Activated T-cell treated with anti-CD3 and anti-CD28 coated beads, Interleukin-2, amount 50 U/mL, for 24 hours (primary cell): ENCODE measurements around the gene RAB9B.

Experiments used
- DNase-seq: peaks from one replicate; pipeline ENCODE4 v3.0.0-alpha.2; 2020
- H3K27ac Mint-ChIP-seq: 2 replicates; pipeline ENCODE4 v1.8.0; 2020; ENCODE audit warnings: mild to moderate bottlenecking, mixed read lengths
- H3K27me3 Mint-ChIP-seq: 2 replicates; pipeline ENCODE4 v1.8.0; 2020; ENCODE audit warnings: mixed read lengths
- H3K36me3 Mint-ChIP-seq: 2 replicates; pipeline ENCODE4 v1.8.0; 2020; ENCODE audit warnings: low read depth, mixed read lengths
- H3K4me1 Mint-ChIP-seq: 2 replicates; pipeline ENCODE4 v1.8.0; 2020; ENCODE audit warnings: low read depth, mixed read lengths
- H3K4me3 Mint-ChIP-seq: 2 replicates; pipeline ENCODE4 v1.8.0; 2020; ENCODE audit warnings: mild to moderate bottlenecking, moderate library complexity, mixed read lengths
- H3K9me3 Mint-ChIP-seq: 2 replicates; pipeline ENCODE4 v1.8.0; 2020; ENCODE audit warnings: mixed read lengths

The RAB9B gene

GRCh38 chrX:103831803-103832544 lies at the start of gene RAB9B:
Gene RAB9B (minus strand): TSS chrX:103832257. CDS start chrX:103825784, 6,473 bp downstream.
- H3K36me3 Mint-ChIP-seq: no peaks in the 10 kb centered on the region
- H3K4me3 Mint-ChIP-seq: peak within 1 kb of the TSS; percentile 76
- DNase-seq: peak; percentile 76
- peak within 1 kb of the TSS; percentile 76 for H3K27ac Mint-ChIP-seq
- peaks cover 4% of the 10 kb centered on the region for H3K4me1 Mint-ChIP-seq
- H3K27me3 Mint-ChIP-seq: peaks cover 52% of the 10 kb centered on the region
- no peaks in the 10 kb centered on the region for H3K9me3 Mint-ChIP-seq

DNA sequence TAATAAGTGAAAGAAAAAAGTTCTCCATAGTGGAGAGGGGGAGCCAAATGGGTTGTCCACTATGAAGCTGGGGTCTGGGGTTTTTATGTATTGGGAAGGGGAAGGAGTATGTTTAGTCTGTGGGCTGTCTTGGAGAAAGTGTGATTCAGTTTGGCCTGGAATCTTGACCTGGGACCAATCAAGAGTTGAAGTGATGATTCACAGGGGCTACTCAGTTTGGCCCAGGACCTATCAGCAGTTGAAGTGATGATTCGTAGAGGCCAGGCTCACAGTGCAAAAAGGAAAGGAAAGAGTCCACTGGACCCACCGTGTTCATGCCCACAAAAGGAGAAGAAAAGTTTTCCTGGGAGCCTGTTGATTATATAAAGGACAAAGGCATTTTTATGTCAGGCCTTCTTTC lies 47.3 kb upstream of the RAB9B start:
- peaks cover 5% of the 10 kb centered on the region for H3K4me1 Mint-ChIP-seq
- no peaks in the 10 kb centered on the region for H3K36me3 Mint-ChIP-seq
- no peak for DNase-seq
- H3K9me3 Mint-ChIP-seq: no peaks in the 10 kb centered on the region
- H3K27me3 Mint-ChIP-seq: peaks cover 25% of the 10 kb centered on the region
- no peak overlapping the region for H3K27ac Mint-ChIP-seq
- no peak overlapping the region for H3K4me3 Mint-ChIP-seq

DNA sequence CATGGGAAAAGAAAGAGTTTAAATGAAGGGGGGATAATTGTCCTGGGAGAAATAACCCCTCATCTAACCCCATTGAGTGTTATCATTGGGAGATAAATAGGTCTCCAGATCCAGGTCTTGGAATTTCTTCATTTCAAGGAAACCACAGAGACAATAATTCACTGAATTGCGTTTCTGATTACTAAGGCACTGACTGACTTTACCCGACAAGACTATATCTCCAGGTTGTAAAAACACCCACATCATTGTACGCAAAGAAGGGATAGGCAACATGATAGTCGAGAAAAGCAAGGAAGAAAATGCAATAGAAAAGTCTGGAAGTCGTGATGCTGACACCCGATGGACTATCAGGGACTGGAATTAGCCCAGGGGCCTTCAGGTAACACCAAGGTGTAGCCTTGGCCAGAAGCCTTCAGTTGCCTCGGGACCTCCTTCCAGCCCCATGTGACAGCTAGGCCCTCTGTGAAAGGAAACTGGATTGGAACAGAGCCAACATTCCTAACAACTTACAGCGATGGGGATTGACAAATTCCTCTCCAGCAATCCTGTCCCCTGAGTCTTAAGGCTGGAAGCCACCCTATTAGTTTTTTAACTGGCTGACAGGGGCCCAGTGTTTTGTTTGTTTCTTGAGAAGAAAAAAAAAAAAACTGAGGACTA lies 46.5 kb upstream of the RAB9B start:
- Mint-ChIP-seq H3K9me3 (no peaks in the 10 kb centered on the region), H3K36me3 (no peaks in the 10 kb centered on the region), H3K4me3 (no peak overlapping the region), H3K4me1 (peaks cover 5% of the 10 kb centered on the region), H3K27me3 (peaks cover 25% of the 10 kb centered on the region), H3K27ac (no peak overlapping the region)
- DNase-seq: no peak

DNA sequence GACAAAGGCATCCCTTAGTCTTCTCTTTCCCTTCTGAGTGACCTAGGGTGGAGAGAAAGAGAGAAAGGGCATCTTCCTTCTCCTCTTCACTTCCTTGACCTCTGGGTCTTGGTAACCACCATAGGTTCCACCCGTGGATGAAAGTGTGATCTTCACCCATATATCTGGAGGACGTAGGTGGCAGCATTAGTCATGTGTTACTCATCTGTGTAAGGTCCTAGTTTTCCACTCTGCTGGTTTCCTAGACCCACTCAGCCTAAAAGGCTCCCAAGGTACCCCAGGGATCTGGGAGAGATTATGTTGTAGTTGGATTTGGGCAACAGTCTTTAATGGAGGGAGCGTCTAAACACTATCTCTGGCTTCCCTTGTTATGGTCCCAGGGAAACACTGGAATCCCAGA lies 45.5 kb upstream of the RAB9B start:
- Mint-ChIP-seq H3K36me3 (no peaks in the 10 kb centered on the region), H3K4me3 (no peak overlapping the region), H3K27ac (no peak overlapping the region), H3K9me3 (no peaks in the 10 kb centered on the region), H3K4me1 (peaks cover 5% of the 10 kb centered on the region), H3K27me3 (peaks cover 25% of the 10 kb centered on the region)
- no peak for DNase-seq

- H3K4me1 Mint-ChIP-seq: no peaks in the 10 kb centered on the region
- H3K4me3 Mint-ChIP-seq: no peak overlapping the region
- no peaks in the 10 kb centered on the region for H3K36me3 Mint-ChIP-seq
- peaks cover 12% of the 10 kb centered on the region for H3K27me3 Mint-ChIP-seq
- H3K27ac Mint-ChIP-seq: no peak overlapping the region
- DNase-seq: no peak
- no peaks in the 10 kb centered on the region for H3K9me3 Mint-ChIP-seq
These were observed 33.0 kb upstream of the RAB9B start for GRCh38 chrX:103864886-103865534.

DNA sequence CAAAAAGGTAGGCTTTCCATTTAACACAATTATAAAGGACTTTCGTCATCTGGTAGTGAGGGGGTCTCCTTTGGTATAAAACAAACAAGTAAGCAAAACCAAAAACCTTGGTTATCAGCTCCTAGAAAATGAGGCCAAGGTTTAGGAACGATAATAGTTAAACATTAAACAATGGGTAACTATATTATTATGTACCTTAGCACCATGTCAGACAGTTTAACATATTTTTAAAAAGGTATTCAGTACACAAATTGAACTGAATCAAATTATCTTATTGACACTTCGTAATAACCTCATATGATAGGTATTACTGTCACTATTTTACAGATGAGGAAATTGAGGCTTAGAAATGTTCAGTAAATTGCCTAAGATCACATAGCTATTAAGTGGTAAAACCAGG lies 32.1 kb upstream of the RAB9B start:
- no peak overlapping the region for H3K4me3 Mint-ChIP-seq
- no peaks in the 10 kb centered on the region for H3K36me3 Mint-ChIP-seq
- peaks cover 18% of the 10 kb centered on the region for H3K27me3 Mint-ChIP-seq

GRCh38 chrX:103861200-103861599 lies 29.1 kb upstream of the RAB9B start:
- H3K4me3 Mint-ChIP-seq: no peak overlapping the region
- no peak overlapping the region for H3K27ac Mint-ChIP-seq
- H3K36me3 Mint-ChIP-seq: no peaks in the 10 kb centered on the region
- peaks cover 28% of the 10 kb centered on the region for H3K27me3 Mint-ChIP-seq
- H3K4me1 Mint-ChIP-seq: no peaks in the 10 kb centered on the region
- DNase-seq: no peak
- no peaks in the 10 kb centered on the region for H3K9me3 Mint-ChIP-seq

More for the DNA sequence above, 32.1 kb upstream of the RAB9B start:
- H3K27ac Mint-ChIP-seq: no peak overlapping the region
- DNase-seq: no peak
- no peaks in the 10 kb centered on the region for H3K4me1 Mint-ChIP-seq
- no peaks in the 10 kb centered on the region for H3K9me3 Mint-ChIP-seq

DNA sequence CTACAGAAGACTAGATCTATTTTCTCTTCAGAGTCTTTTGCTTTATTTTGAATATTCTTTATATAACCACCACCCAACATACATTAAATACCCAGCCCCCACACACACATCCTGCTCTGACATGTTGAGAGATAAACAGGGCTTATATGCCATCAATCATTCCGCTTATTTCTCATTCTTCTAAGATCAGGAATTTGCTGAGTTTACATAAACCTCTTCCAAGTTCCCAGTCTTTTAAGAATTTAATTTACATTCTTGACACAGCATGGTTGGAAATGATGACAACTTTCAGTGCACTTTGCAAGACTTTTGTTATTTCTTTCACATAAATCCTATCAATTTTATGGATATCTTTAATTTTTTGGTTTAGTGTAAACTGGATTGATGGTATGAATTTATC lies 17.5 kb upstream of the RAB9B start:
- H3K36me3 Mint-ChIP-seq: no peaks in the 10 kb centered on the region
- no peak for DNase-seq
- no peak overlapping the region for H3K27ac Mint-ChIP-seq
- peaks cover 73% of the 10 kb centered on the region for H3K27me3 Mint-ChIP-seq
- no peak overlapping the region for H3K4me3 Mint-ChIP-seq
- H3K9me3 Mint-ChIP-seq: no peaks in the 10 kb centered on the region
- H3K4me1 Mint-ChIP-seq: peaks cover 7% of the 10 kb centered on the region

GRCh38 chrX:103847174-103847870 lies 15.3 kb upstream of the RAB9B start:
- Mint-ChIP-seq H3K36me3 (no peaks in the 10 kb centered on the region), H3K27me3 (peaks cover 68% of the 10 kb centered on the region), H3K27ac (no peak overlapping the region), H3K4me1 (peaks cover 7% of the 10 kb centered on the region), H3K4me3 (no peak overlapping the region), H3K9me3 (no peaks in the 10 kb centered on the region)
- DNase-seq: no peak

DNA sequence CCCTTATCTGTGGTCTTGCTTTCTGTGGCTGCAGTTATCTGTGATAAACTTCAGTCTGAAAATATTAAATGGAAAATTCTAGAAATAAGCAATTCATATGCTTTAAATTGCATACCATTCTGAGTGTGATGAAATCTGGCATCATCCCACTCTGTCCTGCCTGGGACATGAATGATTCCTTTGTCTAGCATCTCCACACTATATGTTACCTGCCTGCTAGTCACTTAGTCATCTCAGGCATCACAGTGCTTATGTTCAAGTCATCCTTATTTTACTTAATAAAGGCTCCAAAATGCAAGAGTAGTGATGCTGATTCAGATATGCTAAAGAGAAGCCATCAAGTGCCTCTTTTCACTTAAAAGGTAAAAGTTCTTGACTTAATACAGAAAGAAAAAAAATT lies 14.3 kb upstream of the RAB9B start:
- Mint-ChIP-seq H3K4me1 (peaks cover 7% of the 10 kb centered on the region), H3K4me3 (no peak overlapping the region), H3K9me3 (no peaks in the 10 kb centered on the region), H3K27ac (no peak overlapping the region), H3K27me3 (peaks cover 62% of the 10 kb centered on the region), H3K36me3 (no peaks in the 10 kb centered on the region)
- DNase-seq: no peak

GRCh38 chrX:103845165-103845653 lies 13.2 kb upstream of the RAB9B start:
- H3K4me1 Mint-ChIP-seq: peaks cover 7% of the 10 kb centered on the region
- peak; percentile 57 for DNase-seq
- no peaks in the 10 kb centered on the region for H3K36me3 Mint-ChIP-seq
- H3K27me3 Mint-ChIP-seq: peaks cover 56% of the 10 kb centered on the region
- peaks cover 4% of the 10 kb centered on the region for H3K9me3 Mint-ChIP-seq
- H3K4me3 Mint-ChIP-seq: no peak overlapping the region
- H3K27ac Mint-ChIP-seq: no peak overlapping the region

DNA sequence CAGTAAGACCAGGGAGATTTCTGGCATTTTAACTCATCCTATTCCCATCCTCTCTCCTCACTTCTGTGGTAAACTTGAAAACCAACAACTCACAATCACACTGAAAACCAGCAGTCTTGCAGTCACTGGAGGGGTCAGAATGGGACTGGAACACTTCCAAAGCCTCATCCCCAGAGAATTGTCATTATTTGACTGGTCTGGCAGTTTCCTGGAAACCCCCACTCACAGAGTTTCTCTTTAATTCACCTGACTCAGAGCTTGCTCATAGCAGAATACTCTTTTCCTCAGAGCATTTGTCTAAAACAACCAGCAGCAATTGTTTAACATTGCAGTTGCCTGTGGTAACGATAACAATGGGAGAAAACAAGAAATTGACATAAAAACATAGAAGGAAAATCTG lies 7.3 kb upstream of the RAB9B start:
- DNase-seq: no peak
- Mint-ChIP-seq H3K4me1 (peaks cover 14% of the 10 kb centered on the region), H3K27me3 (peaks cover 45% of the 10 kb centered on the region), H3K4me3 (no peak overlapping the region), H3K9me3 (peaks cover 13% of the 10 kb centered on the region), H3K27ac (peak overlapping the region; percentile 81), H3K36me3 (no peaks in the 10 kb centered on the region)

DNA sequence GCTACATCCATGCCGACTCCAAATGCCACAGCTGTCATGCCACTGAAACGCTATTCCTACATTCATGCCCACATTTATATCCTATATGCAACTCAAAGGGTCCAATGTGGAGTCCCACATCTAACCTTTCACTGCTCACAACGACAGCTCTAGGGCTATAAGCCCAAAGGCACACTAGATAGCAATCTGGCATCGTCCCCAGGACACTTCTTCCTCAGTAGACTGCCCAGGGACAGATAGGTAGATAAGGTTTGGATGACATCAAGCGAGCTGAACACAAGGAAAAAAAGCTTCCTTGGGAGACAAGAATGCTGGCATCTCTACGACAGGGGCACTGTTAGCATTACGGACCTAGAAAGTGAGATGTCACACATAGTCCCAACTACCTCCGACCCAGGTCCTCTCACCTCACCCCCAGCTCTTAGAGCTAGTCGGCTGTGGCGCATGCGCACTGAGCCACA lies 685 bp downstream of the RAB9B start:
- Mint-ChIP-seq H3K27ac (no peak overlapping the region), H3K4me3 (peak overlapping the region; percentile 76), H3K36me3 (no peaks in the 10 kb centered on the region), H3K27me3 (peaks cover 47% of the 10 kb centered on the region), H3K4me1 (peaks cover 4% of the 10 kb centered on the region), H3K9me3 (no peaks in the 10 kb centered on the region)
- DNase-seq: no peak

DNA sequence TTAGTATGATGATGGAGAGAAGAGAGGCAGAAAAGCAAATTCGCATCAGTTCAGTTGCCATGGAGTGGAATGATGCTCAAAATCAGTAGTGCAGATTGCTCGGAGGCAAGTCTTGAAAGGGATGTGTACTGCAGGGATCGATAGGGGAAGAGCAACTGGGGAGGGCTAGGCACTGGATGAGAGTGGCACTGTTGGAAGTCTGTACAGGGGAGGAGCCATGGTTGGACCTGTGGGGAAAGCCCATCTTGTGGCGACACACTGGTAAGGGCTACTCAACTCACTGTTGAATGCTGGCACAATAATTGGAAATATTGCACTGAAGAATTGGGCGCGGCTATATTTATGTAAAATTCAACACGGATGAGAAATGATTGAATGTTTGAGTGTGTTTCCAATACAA lies 1.2 kb downstream of the RAB9B start:
- Mint-ChIP-seq H3K9me3 (no peaks in the 10 kb centered on the region), H3K27ac (no peak overlapping the region), H3K4me3 (no peak overlapping the region), H3K27me3 (peaks cover 44% of the 10 kb centered on the region), H3K36me3 (no peaks in the 10 kb centered on the region), H3K4me1 (peaks cover 4% of the 10 kb centered on the region)
- no peak for DNase-seq
